GM23338 (cell line): ENCODE data around the gene PDLIM5. TPM values are rescaled to one million over a fixed set of nuclear protein-coding genes. Genes with fewer than 3 reads are reported as not detected.
"Not testable (repeated sequence)": the region's sequence is repeated elsewhere in the genome, so short reads cannot be mapped to it uniquely, and the experiment has no call there.

Experiments used
- ATAC-seq: fragments of 200-7000 bp; cut with Tn5 transposase; 3 replicates; pipeline ENCODE4 v1.9.1; 2020
- DNase-seq: peaks from one replicate; pipeline ENCODE4 v3.0.0-alpha.2; 2015; ENCODE audit warnings: low spot score
- H2AFZ ChIP-seq: fragments of 200-600 bp; sonication (generic); 2 replicates; pipeline ENCODE4 v1.8.0; 2016; ENCODE audit warnings: antibody characterized with exemption, mild to moderate bottlenecking, moderate library complexity
- H3F3A ChIP-seq: fragments of 200-600 bp; sonication (generic); replicated peaks from 2 replicates; pipeline ENCODE4 v1.8.0; 2017; ENCODE audit warnings: antibody characterized with exemption, mixed run types, low read depth
- H3K27ac ChIP-seq: fragments of 200-600 bp; sonication (generic); 2 replicates; pipeline ENCODE4 v1.6.1; 2016; ENCODE audit warnings: low read depth
- H3K27me3 ChIP-seq: fragments of 200-600 bp; sonication (generic); 2 replicates; pipeline ENCODE4 v1.8.0; 2016; ENCODE audit warnings: mild to moderate bottlenecking, mixed run types, moderate library complexity; ENCODE audit not compliant: insufficient read depth
- H3K36me3 ChIP-seq: fragments of 200-600 bp; sonication (generic); 2 replicates; pipeline ENCODE4 v1.8.0; 2016; ENCODE audit warnings: mild to moderate bottlenecking; ENCODE audit not compliant: insufficient read depth
- H3K4me1 ChIP-seq: fragments of 200-600 bp; sonication (generic); 2 replicates; pipeline ENCODE4 v1.8.0; 2016; ENCODE audit warnings: mild to moderate bottlenecking, moderate library complexity; ENCODE audit not compliant: insufficient read depth
- H3K4me2 ChIP-seq: fragments of 200-600 bp; sonication (generic); 2 replicates; pipeline ENCODE4 v1.7.1; 2017; ENCODE audit warnings: mixed run types
- H3K4me3 ChIP-seq: fragments of 200-600 bp; sonication (generic); 2 replicates; pipeline ENCODE4 v1.6.1; 2016; ENCODE audit warnings: mixed run types
- H3K79me2 ChIP-seq: fragments of 200-600 bp; sonication (generic); replicated peaks from 2 replicates; pipeline ENCODE4 v1.8.0; 2017; ENCODE audit warnings: mild to moderate bottlenecking; ENCODE audit not compliant: insufficient read depth
- H3K9me2 ChIP-seq: fragments of 200-600 bp; sonication (generic); 2 replicates; pipeline ENCODE4 v1.8.0; 2017; ENCODE audit not compliant: insufficient read depth
- H4K20me1 ChIP-seq: fragments of 200-600 bp; sonication (generic); replicated peaks from 2 replicates; pipeline ENCODE4 v1.8.0; 2017; ENCODE audit warnings: mild to moderate bottlenecking; ENCODE audit not compliant: insufficient read depth
- H3K27ac Mint-ChIP-seq: 2 replicates; pipeline ENCODE4 v1.8.0; 2020; ENCODE audit warnings: inconsistent platforms, mild to moderate bottlenecking, moderate library complexity, mixed read lengths
- H3K27me3 Mint-ChIP-seq: 3 replicates; pipeline ENCODE4 v1.8.0; 2022; ENCODE audit warnings: low read depth, mild to moderate bottlenecking, moderate library complexity, mixed read lengths, inconsistent platforms; ENCODE audit not compliant: insufficient read depth, poor library complexity
- H3K36me3 Mint-ChIP-seq: 3 replicates; pipeline ENCODE4 v1.8.0; 2021; ENCODE audit warnings: low read depth, mild to moderate bottlenecking, inconsistent platforms, moderate library complexity, mixed read lengths
- H3K4me1 Mint-ChIP-seq: 3 replicates; pipeline ENCODE4 v1.8.0; 2020; ENCODE audit warnings: mild to moderate bottlenecking, inconsistent platforms, mixed read lengths
- H3K4me3 Mint-ChIP-seq: 3 replicates; pipeline ENCODE4 v1.8.0; 2021; ENCODE audit warnings: moderate library complexity, mild to moderate bottlenecking, inconsistent platforms, mixed read lengths
- H3K9me3 Mint-ChIP-seq: 3 replicates; pipeline ENCODE4 v1.8.0; 2020; ENCODE audit warnings: moderate library complexity, mild to moderate bottlenecking, inconsistent platforms, mixed read lengths
- CREB1 ChIP-seq: fragments of 250-450 bp; sonication (Bioruptor Pico); IDR thresholded peaks from 2 replicates; pipeline ENCODE4 v1.5.0; 2020; ENCODE audit warnings: low read depth, mild to moderate bottlenecking, moderate library complexity
- EZH2 ChIP-seq: fragments of 200-600 bp; sonication (generic); IDR thresholded peaks from one replicate; pipeline ENCODE4 v1.8.0; 2017; ENCODE audit warnings: antibody characterized with exemption, mild to moderate bottlenecking, low read depth; ENCODE audit not compliant: unreplicated experiment
- NANOG ChIP-seq: IDR thresholded peaks from 2 replicates; pipeline ENCODE4 v1.6.1; 2016; ENCODE audit warnings: antibody characterized with exemption, borderline replicate concordance
- POLR2AphosphoS5 ChIP-seq: IDR thresholded peaks from 2 replicates; pipeline ENCODE4 v1.6.1; 2016; ENCODE audit warnings: antibody characterized with exemption, low read depth
- ZNF114 ChIP-seq: fragments of 250-450 bp; sonication (Bioruptor Pico); IDR thresholded peaks from 2 replicates; pipeline ENCODE4 v1.5.0; 2020; ENCODE audit warnings: mild to moderate bottlenecking, moderate library complexity
- long read RNA-seq: library from polyadenylated mRNA; unstranded; transcript quantifications from one replicate; pipeline ENCODE4 v2.0.0, GENCODE V29; 2020; ENCODE audit not compliant: unreplicated experiment
- polyA plus RNA-seq: library from polyadenylated mRNA; unstranded; fragments of >200 nt; fragmentation: Nextera tagmentation; extraction: Ambion mirVana; gene quantifications from 2 replicates; pipeline ENCODE4 v1.2.1, GENCODE V29; 2016
- total RNA-seq: library from RNA; depleted of rRNA; stranded (reverse); fragments of >200 nt; shearing (Covaris generic); gene quantifications from 2 replicates; pipeline ENCODE4 v1.2.3, GENCODE V29; 2014; rRNA removed
- TF ChIP-seq, protein P1 (sequence below): IDR thresholded peaks from 2 replicates; pipeline ENCODE4 v1.6.1; 2016; ENCODE audit warnings: antibody characterized with exemption
- TF ChIP-seq, protein P2 (sequence below), 2 experiments: fragments of 200-600 bp in 1 of 2; sonication (generic) in 1 of 2; conservative IDR thresholded peaks; 2 replicates each; pipeline versions ENCODE4 v1.5.1 to v1.6.1; 2016 to 2017; ENCODE audit warnings: antibody characterized with exemption in 2 of 2, low read depth in 2 of 2, mild to moderate bottlenecking in 2 of 2, moderate library complexity in 1 of 2

Gene PDLIM5, protein sequence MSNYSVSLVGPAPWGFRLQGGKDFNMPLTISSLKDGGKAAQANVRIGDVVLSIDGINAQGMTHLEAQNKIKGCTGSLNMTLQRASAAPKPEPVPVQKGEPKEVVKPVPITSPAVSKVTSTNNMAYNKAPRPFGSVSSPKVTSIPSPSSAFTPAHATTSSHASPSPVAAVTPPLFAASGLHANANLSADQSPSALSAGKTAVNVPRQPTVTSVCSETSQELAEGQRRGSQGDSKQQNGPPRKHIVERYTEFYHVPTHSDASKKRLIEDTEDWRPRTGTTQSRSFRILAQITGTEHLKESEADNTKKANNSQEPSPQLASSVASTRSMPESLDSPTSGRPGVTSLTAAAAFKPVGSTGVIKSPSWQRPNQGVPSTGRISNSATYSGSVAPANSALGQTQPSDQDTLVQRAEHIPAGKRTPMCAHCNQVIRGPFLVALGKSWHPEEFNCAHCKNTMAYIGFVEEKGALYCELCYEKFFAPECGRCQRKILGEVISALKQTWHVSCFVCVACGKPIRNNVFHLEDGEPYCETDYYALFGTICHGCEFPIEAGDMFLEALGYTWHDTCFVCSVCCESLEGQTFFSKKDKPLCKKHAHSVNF
- 53.0 and 79.2 TPM in 2 replicates for total RNA-seq
- polyA plus RNA-seq, result 45.2 and 49.1 TPM in 2 replicates
- long read RNA-seq, full-length matches to known transcripts, result 8 of 12 reads
- long read RNA-seq, partial matches to known transcripts, result 1 of 12 reads
- long read RNA-seq, other reads (novel, unspliced or antisense), result 3 of 12 reads

DNA sequence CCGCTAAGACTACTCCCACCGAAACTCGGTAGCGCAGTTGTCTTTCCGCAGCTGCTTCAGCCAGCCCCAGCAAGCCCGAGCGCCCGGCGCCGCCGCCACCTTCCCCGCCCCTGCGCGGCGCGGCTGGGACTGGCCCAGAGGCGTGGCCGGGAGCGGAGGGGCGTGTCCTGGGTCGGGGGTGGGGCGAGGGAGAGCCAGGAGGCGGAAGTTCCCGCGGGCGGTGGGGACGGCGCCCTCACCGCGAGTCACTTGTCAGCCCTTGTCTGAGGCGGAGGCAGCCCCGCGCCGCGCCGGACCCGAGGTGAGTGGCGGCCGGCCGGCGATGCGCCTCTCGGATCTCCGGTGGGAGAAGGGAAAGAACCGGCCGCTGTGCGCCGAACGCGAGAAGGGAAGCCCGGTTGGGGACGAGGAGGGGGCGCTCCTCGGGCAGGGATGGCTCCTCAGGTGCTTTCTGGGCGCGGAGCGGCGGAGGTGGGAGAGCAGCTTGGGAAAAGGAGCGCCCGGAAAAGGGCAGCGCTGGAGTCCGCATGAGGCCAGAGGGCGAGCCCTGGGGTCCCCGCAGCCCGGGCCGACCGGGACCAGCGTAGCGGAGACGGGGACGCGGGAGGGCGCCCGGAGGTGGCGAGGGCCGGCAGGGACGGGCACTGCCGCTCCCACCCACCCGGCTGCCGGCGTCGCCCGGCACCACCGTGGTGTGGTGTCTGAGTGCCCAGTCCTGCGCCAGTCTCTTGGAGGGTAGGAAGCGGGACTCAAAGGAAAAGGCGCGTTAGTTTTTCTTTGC is at the start of gene PDLIM5:
Gene PDLIM5, plus strand, starts transcription at position 248 of the 781 bp plus-strand sequence. CDS start 3,347 bp downstream, outside the sequence.
- peaks cover 37% of the 10 kb centered on the region for H3K79me2 ChIP-seq
- no peaks in the 10 kb centered on the region for H3K36me3 ChIP-seq
- Mint-ChIP-seq H3K4me3 (peak within 1 kb of the TSS; percentile 85), H3K27me3 (peaks cover 11% of the 10 kb centered on the region), H3K36me3 (peaks cover 9% of the 10 kb centered on the region; the same call in 2 of the 3 replicates), H3K4me1 (peaks cover 28% of the 10 kb centered on the region), H3K9me3 (no peaks in the 10 kb centered on the region), H3K27ac (peak within 1 kb of the TSS; percentile 39)
- no peak for TF ChIP-seq EZH2
- no peak for TF ChIP-seq NANOG
- TF ChIP-seq POLR2AphosphoS5, result peak; percentile 97
- TF ChIP-seq, protein P1, sequence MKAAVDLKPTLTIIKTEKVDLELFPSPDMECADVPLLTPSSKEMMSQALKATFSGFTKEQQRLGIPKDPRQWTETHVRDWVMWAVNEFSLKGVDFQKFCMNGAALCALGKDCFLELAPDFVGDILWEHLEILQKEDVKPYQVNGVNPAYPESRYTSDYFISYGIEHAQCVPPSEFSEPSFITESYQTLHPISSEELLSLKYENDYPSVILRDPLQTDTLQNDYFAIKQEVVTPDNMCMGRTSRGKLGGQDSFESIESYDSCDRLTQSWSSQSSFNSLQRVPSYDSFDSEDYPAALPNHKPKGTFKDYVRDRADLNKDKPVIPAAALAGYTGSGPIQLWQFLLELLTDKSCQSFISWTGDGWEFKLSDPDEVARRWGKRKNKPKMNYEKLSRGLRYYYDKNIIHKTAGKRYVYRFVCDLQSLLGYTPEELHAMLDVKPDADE, result no peak
- peak within 1 kb of the TSS; percentile 89 for H3K4me3 ChIP-seq
- H2AFZ ChIP-seq, result peak within 1 kb of the TSS; percentile 45
- H3K9me2 ChIP-seq, result no peaks in the 10 kb centered on the region
- H3K4me1 ChIP-seq, result peaks cover 20% of the 10 kb centered on the region
- H3F3A ChIP-seq, result no peaks in the 10 kb centered on the region
- H3K4me2 ChIP-seq, result peak within 1 kb of the TSS; percentile 96
- H3K27ac ChIP-seq, result peak within 1 kb of the TSS; percentile 57; the same call in 1 of the 2 replicates
- H3K27me3 ChIP-seq, result peaks cover 5% of the 10 kb centered on the region; the same call in 1 of the 2 replicates
- DNase-seq (peak; percentile 95), ATAC-seq (peak; percentile 89)
- H4K20me1 ChIP-seq, result 0 out of 2 replicates have a peak, but pooled peaks cover 4% of the 10 kb centered on the region

DNA sequence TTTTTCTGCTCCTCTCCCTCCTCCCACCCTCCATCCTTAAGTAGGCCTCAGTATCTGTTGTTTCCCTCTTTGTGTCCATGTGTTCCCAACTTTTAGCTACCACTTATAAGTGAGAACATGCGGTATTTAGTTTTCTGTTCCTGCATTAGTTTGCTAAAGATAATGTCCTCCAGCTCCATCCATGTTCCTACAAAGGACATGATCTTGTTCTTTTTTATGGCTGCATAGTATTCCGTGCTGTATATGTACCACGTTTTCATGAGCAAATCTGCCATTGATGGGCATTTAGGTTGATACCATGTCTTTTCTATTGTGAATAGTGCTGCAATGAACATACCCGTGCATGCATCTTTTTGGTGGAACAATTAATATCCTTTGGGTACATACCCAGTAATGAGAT is 49.3 kb upstream of the PDLIM5 start:
- not testable (repeated sequence) for H3K9me3 Mint-ChIP-seq, H3K4me1 Mint-ChIP-seq, H3K4me2 ChIP-seq, H3K36me3 Mint-ChIP-seq, H2AFZ ChIP-seq, H3F3A ChIP-seq, DNase-seq, H3K4me1 ChIP-seq, ATAC-seq, H3K4me3 ChIP-seq, H3K27me3 ChIP-seq, H4K20me1 ChIP-seq, H3K27me3 Mint-ChIP-seq, H3K9me2 ChIP-seq, H3K4me3 Mint-ChIP-seq, H3K36me3 ChIP-seq, H3K27ac Mint-ChIP-seq, H3K27ac ChIP-seq, H3K79me2 ChIP-seq

DNA sequence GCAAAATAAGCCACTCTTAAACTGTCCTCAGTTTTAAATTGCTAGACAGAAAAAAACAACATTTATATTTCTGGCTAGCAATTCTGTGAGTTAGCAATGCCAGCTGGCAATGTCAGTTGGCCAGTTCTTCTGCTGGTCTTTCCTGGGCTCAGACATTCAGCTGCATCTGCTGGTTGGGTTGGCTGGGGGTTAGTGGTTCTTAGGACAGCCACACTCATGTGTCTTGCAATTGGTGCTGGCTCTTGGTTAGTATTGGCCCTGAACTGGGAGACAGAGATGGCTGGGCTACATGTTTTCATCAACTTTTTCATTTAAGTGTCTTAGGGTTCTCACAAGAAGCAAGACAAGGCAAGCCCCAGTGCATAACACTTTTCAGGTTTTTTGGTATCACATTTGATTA is 48.0 kb upstream of the PDLIM5 start:
- H3K36me3 Mint-ChIP-seq, result no peaks in the 10 kb centered on the region
- no peak overlapping the region for H3K4me3 Mint-ChIP-seq
- H3K4me1 Mint-ChIP-seq, result peaks cover 4% of the 10 kb centered on the region; the same call in 2 of the 3 replicates
- Histone ChIP-seq H3K79me2 (no peaks in the 10 kb centered on the region), H3K36me3 (no peaks in the 10 kb centered on the region), H3K4me3 (no peak overlapping the region), H3K27me3 (no peaks in the 10 kb centered on the region), H3K9me2 (no peaks in the 10 kb centered on the region), H2AFZ (no peak overlapping the region), H3K27ac (no peak overlapping the region), H3K4me2 (no peak overlapping the region), H3K4me1 (no peaks in the 10 kb centered on the region), H4K20me1 (no peaks in the 10 kb centered on the region), H3F3A (no peaks in the 10 kb centered on the region)
- H3K9me3 Mint-ChIP-seq, result no peaks in the 10 kb centered on the region
- TF ChIP-seq POLR2AphosphoS5 (no peak), CREB1 (CRISPR knock-in tag) (no peak), ZNF114 (CRISPR knock-in tag) (no peak)
- TF ChIP-seq, protein P1, result no peak
- TF ChIP-seq, protein P2, sequence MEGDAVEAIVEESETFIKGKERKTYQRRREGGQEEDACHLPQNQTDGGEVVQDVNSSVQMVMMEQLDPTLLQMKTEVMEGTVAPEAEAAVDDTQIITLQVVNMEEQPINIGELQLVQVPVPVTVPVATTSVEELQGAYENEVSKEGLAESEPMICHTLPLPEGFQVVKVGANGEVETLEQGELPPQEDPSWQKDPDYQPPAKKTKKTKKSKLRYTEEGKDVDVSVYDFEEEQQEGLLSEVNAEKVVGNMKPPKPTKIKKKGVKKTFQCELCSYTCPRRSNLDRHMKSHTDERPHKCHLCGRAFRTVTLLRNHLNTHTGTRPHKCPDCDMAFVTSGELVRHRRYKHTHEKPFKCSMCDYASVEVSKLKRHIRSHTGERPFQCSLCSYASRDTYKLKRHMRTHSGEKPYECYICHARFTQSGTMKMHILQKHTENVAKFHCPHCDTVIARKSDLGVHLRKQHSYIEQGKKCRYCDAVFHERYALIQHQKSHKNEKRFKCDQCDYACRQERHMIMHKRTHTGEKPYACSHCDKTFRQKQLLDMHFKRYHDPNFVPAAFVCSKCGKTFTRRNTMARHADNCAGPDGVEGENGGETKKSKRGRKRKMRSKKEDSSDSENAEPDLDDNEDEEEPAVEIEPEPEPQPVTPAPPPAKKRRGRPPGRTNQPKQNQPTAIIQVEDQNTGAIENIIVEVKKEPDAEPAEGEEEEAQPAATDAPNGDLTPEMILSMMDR (conservative IDR thresholded peaks at IDR 0.05; ENCODE audit: low read depth in 2 of 2), result no peak
- no peak for DNase-seq
- no peak overlapping the region for H3K27ac Mint-ChIP-seq
- H3K27me3 Mint-ChIP-seq, result no peaks in the 10 kb centered on the region
- no peak for ATAC-seq
